Common myeloid progenitor, CD34-positive (primary cell): ENCODE results near the gene VASN.

ENCODE experiments used
- CTCF ChIA-PET: fragments of 350-600 bp; sonication (Branson Sonifier 250); formaldehyde crosslinking; loops from one replicate; lab custom pipeline; 2021; ENCODE audit warnings: antibody characterized with exemption; lab: Charles Lee
- POLR2A ChIA-PET: fragments of 350-600 bp; sonication (Branson Sonifier 250); formaldehyde crosslinking; loops from one replicate; lab custom pipeline; 2021; ENCODE audit warnings: antibody characterized with exemption; lab: Charles Lee
- DNase-seq, 3 donors: peaks; one replicate each; pipeline versions ENCODE4 v3.0.0 to v3.0.0-alpha.2; 2013
- H3K27ac ChIP-seq, 2 experiments: 1 replicate in 1 of 2; 2 replicates in 1 of 2; pipeline ENCODE4 v1.7.0; 2013; ENCODE audit warnings: inconsistent platforms in 2 of 2, low read length in 2 of 2, mild to moderate bottlenecking in 2 of 2, low read depth in 1 of 2, moderate library complexity in 1 of 2; ENCODE audit not compliant: severe bottlenecking in 2 of 2, insufficient read depth in 1 of 2, poor library complexity in 1 of 2
- H3K27me3 ChIP-seq, 5 experiments: replicated peaks in 2 of 5; 1 replicate in 3 of 5; 2 replicates in 2 of 5; pipeline versions ENCODE4 v1.6.1 to v1.7.0; 2013; ENCODE audit warnings: low read length in 4 of 5, mild to moderate bottlenecking in 2 of 5, moderate library complexity in 2 of 5, inconsistent platforms in 1 of 5; ENCODE audit not compliant: insufficient read depth in 5 of 5, control insufficient read depth in 4 of 5
- H3K36me3 ChIP-seq, 4 experiments: 1 replicate in 2 of 4; 2 replicates in 2 of 4; pipeline versions ENCODE4 v1.6.1 to v1.7.0; 2013; ENCODE audit warnings: low read length in 3 of 4, control low read depth in 1 of 4, mild to moderate bottlenecking in 1 of 4; ENCODE audit not compliant: control insufficient read depth in 4 of 4, insufficient read depth in 4 of 4
- H3K4me1 ChIP-seq, 4 experiments: 1 replicate in 3 of 4; 2 replicates in 1 of 4; pipeline versions ENCODE4 v1.6.1 to v1.7.1; 2013; ENCODE audit warnings: low read length in 3 of 4, mild to moderate bottlenecking in 3 of 4, control low read depth in 1 of 4, inconsistent platforms in 1 of 4, moderate library complexity in 1 of 4; ENCODE audit not compliant: control insufficient read depth in 4 of 4, insufficient read depth in 4 of 4; ENCODE audit errors: control extremely low read depth in 1 of 4
- H3K4me3 ChIP-seq, 7 experiments: 1 replicate in 4 of 7; 2 replicates in 3 of 7; pipeline versions ENCODE4 v1.5.1 to v1.7.0; 2013; ENCODE audit warnings: mild to moderate bottlenecking in 7 of 7, low read length in 6 of 7, moderate library complexity in 6 of 7, inconsistent platforms in 2 of 7, low read depth in 2 of 7, control low read depth in 1 of 7; ENCODE audit not compliant: insufficient read depth in 4 of 7, control insufficient read depth in 1 of 7; ENCODE audit errors: extremely low read depth in 1 of 7
- H3K9me3 ChIP-seq, 5 experiments: 1 replicate in 4 of 5; 2 replicates in 1 of 5; pipeline versions ENCODE4 v1.6.1 to v1.7.1; 2013; ENCODE audit warnings: low read length in 4 of 5, mild to moderate bottlenecking in 2 of 5, inconsistent platforms in 1 of 5, low read depth in 1 of 5, moderate library complexity in 1 of 5; ENCODE audit not compliant: control insufficient read depth in 4 of 5, insufficient read depth in 2 of 5; ENCODE audit errors: control extremely low read depth in 1 of 5
- WGBS: methylation state at CpG from one replicate; pipeline ENCODE4 v1.1.5; 2013; ENCODE audit not compliant: insufficient coverage; 5-methylcytosine and 5-hydroxymethylcytosine counted together

VASN gene

DNA sequence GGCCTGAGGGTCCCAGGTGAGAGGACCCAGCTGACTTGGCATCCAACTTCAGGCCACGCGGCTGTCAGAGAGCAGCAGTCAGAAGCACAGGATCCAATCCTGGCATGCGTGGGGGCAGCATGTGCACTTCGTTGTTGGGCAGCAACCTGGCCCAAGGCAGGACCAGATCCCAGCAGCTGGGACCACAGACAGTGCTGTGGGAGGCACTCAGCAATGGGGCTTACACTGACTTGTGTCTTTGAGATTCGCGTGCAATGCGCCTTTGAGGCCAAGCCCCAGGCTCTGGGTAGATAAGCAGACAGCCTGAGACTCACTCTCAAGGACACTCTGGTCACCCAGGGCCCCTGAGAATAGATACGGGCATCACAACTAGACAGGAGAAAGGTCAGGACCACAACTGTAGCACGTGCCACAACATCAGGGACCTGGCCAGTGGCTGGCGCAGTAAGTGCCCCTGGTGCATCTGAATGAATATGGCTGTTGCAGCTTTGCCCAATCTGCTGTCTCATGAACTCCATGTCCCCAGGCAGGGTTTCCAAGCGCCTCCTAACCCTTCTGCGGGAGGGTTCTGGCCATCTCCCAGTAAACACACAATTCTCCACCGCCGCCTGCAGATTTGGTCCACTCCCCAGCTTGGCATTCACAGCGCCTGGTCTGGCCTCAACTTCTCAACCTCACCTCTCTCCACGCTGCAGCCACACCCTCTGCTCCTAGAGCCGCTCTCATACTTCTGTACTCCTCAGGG lies 23.7 kb upstream of the VASN start:
- 97% methylated on average over 11 of the region's 17 CpGs for WGBS

GRCh38 chr16:4349332-4349731 lies 22.3 kb upstream of the VASN start:
- DNase-seq: no peak
- H3K4me1 ChIP-seq: peaks cover 0 to 15% (median 11%) of the 10 kb centered on the region in 4 experiments
- POLR2A ChIA-PET: interaction anchor here (0.7 kb wide), 1 partner anchor 33 kb away, joined by 4 read pairs; no protein-coding TSS in a partner anchor
- no peaks in the 10 kb centered on the region for H3K27me3 ChIP-seq
- H3K27ac ChIP-seq: no peak overlapping the region
- H3K9me3 ChIP-seq: no peaks in the 10 kb centered on the region
- H3K36me3 ChIP-seq: peaks cover 2 to 28% (median 16%) of the 10 kb centered on the region in 4 experiments
- 100% methylated on average over 1 of the region's 5 CpGs for WGBS
- no peak overlapping the region for H3K4me3 ChIP-seq
- CTCF ChIA-PET: interaction anchor here (0.9 to 2.2 kb wide), 6 partner anchors 8 to 58 kb away, joined by 3 to 5 read pairs (median 4); no protein-coding TSS in a partner anchor

More for the DNA sequence above, 23.7 kb upstream of the VASN start:
- ChIA-PET CTCF (interaction anchor here (0.6 to 1.5 kb wide), 4 partner anchors 9 to 389 kb away, joined by 3 to 5 read pairs (median 4); no protein-coding TSS in a partner anchor), POLR2A (no interaction called here)
- H3K4me1 ChIP-seq: peaks cover 0 to 15% (median 11%) of the 10 kb centered on the region in 4 experiments
- H3K27me3 ChIP-seq: no peaks in the 10 kb centered on the region
- no peak overlapping the region for H3K4me3 ChIP-seq
- no peak overlapping the region for H3K27ac ChIP-seq
- H3K36me3 ChIP-seq: peaks cover 2 to 30% (median 15%) of the 10 kb centered on the region in 4 experiments
- DNase-seq: peak in 1 of 3 donors; percentile 26
- no peaks in the 10 kb centered on the region for H3K9me3 ChIP-seq

DNA sequence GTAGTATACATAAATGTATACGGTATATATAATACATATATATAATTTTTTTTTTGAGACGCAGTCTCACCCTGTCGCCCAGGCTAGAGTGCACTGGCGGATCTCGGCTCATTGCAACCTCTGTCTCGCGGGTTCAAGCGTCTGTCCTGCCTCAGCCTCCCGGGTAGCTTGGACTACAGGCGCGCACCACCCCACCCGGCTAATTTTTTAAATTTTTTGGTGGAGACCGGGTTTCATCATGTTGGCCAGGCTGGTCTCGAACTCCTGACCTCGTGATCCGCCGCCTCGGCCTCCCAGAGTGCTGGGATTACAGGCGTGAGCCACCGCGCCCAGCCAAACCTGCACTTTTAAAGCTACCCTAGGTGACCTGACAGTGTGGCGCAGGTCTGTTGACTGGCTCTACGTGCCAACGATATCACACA lies 21.3 kb upstream of the VASN start:
- WGBS: 31% methylated on average over 21 of the region's 24 CpGs
- Histone ChIP-seq H3K4me1 (peaks cover 0 to 15% (median 11%) of the 10 kb centered on the region in 4 experiments), H3K9me3 (no peaks in the 10 kb centered on the region), H3K27ac (peak overlapping the region; percentile 43 to 83), H3K4me3 (peak overlapping the region; percentile 48 to 99 (median 82)), H3K36me3 (peaks cover 2 to 28% (median 19%) of the 10 kb centered on the region in 4 experiments), H3K27me3 (no peaks in the 10 kb centered on the region)
- POLR2A ChIA-PET: interaction anchor here (0.6 to 1.5 kb wide), 4 partner anchors 12 to 190 kb away, joined by 3 to 5 read pairs (median 4); no protein-coding TSS in a partner anchor
- DNase-seq: no peak
- CTCF ChIA-PET: interaction anchor here (0.9 to 2.2 kb wide), 10 partner anchors 9 to 59 kb away, joined by 3 to 5 read pairs (median 4); no protein-coding TSS in a partner anchor

- POLR2A ChIA-PET: interaction anchor here (0.6 to 1.5 kb wide), 4 partner anchors 65 to 561 kb away, joined by 3 to 10 read pairs (median 4); no protein-coding TSS in a partner anchor
- CTCF ChIA-PET: interaction anchor here (0.9 to 2.2 kb wide), 8 partner anchors 8 to 51 kb away, joined by 3 to 5 read pairs (median 4); no protein-coding TSS in a partner anchor
- Histone ChIP-seq H3K4me1 (peaks cover 0 to 15% (median 11%) of the 10 kb centered on the region in 4 experiments), H3K36me3 (peaks cover 1 to 25% (median 15%) of the 10 kb centered on the region in 4 experiments), H3K4me3 (peak within 1 kb of the TSS; percentile 48 to 99 (median 82)), H3K27ac (peak within 1 kb of the TSS; percentile 43 to 83), H3K27me3 (no peaks in the 10 kb centered on the region), H3K9me3 (no peaks in the 10 kb centered on the region)
- DNase-seq: peak; percentile 93 to 96 (median 94)
- WGBS: under 1% methylated on average over 64 of the region's 81 CpGs
Observed at GRCh38 chr16:4350787-4351659, 20.6 kb upstream of the VASN start, which contains the start of gene PAM16. PAM16 (minus strand) TSS chr16:4351321; CDS start chr16:4351234, 87 bp downstream.

- Histone ChIP-seq H3K27ac (no peak overlapping the region), H3K4me3 (no peak overlapping the region), H3K9me3 (no peaks in the 10 kb centered on the region), H3K36me3 (peaks cover 0 to 27% (median 18%) of the 10 kb centered on the region in 4 experiments), H3K4me1 (peaks cover 0 to 15% (median 11%) of the 10 kb centered on the region in 4 experiments), H3K27me3 (no peaks in the 10 kb centered on the region)
- DNase-seq: no peak
- 75% methylated on average over 4 of the region's 7 CpGs for WGBS
- ChIA-PET POLR2A (interaction anchor here (0.6 to 1.5 kb wide), 3 partner anchors 11 to 562 kb away, joined by 3 to 10 read pairs (median 4); no protein-coding TSS in a partner anchor), CTCF (interaction anchor here (1.2 to 1.9 kb wide), 3 partner anchors 13 to 50 kb away, joined by 4 to 5 read pairs (median 4); no protein-coding TSS in a partner anchor)
Observed at GRCh38 chr16:4351880-4352279, 19.8 kb upstream of the VASN start.

GRCh38 chr16:4352843-4353242 lies 18.8 kb upstream of the VASN start:
- H3K27me3 ChIP-seq: no peaks in the 10 kb centered on the region
- no peaks in the 10 kb centered on the region for H3K9me3 ChIP-seq
- H3K36me3 ChIP-seq: peaks cover 0 to 30% (median 20%) of the 10 kb centered on the region in 4 experiments
- ChIA-PET POLR2A (interaction anchor here (0.7 kb wide), 1 partner anchor 150 kb away, joined by 4 read pairs; no protein-coding TSS in a partner anchor), CTCF (interaction anchor here (1.4 to 1.7 kb wide), 3 partner anchors 12 to 50 kb away, joined by 3 to 4 read pairs (median 3); no protein-coding TSS in a partner anchor)
- no peak overlapping the region for H3K4me3 ChIP-seq
- H3K27ac ChIP-seq: no peak overlapping the region
- no peak for DNase-seq
- H3K4me1 ChIP-seq: peaks cover 0 to 15% (median 11%) of the 10 kb centered on the region in 4 experiments
- 95% methylated on average over 3 of the region's 5 CpGs for WGBS
